Measurements from ENCODE around the gene CAMK2A. TPM values are rescaled to one million over a fixed set of nuclear protein-coding genes. Genes with fewer than 3 reads are reported as not detected.

The CAMK2A gene
- total RNA-seq, 2 donors from 2014 or later, result 0.50 to 1.0 TPM

GRCh38 chr5:150295741-150296486 lies 6.3 kb upstream of the CAMK2A start:
- intact Hi-C loops (cut with DNase I), result no loop called here
- no peak overlapping the region for H3K4me3 ChIP-seq
- 87% methylated on average over 17 of the region's 17 CpGs for WGBS
- H3K36me3 ChIP-seq, result no peaks in the 10 kb centered on the region
- H3K27me3 ChIP-seq (replicated peaks; ENCODE audit: insufficient read depth), result no peaks in the 10 kb centered on the region
- no peaks in the 10 kb centered on the region for H3K9me3 ChIP-seq
- H3K27ac ChIP-seq, result no peak overlapping the region
- no peak for DNase-seq (ENCODE audit: low spot score)
- no peaks in the 10 kb centered on the region for H3K4me1 ChIP-seq (replicated peaks)
- TF ChIP-seq POLR2A (IDR thresholded peaks at IDR 0.05) (no peak), CTCF (IDR thresholded peaks at IDR 0.05) (no peak), POLR2AphosphoS5 (IDR thresholded peaks at IDR 0.05) (no peak)

GRCh38 chr5:150295172-150295634 lies 5.6 kb upstream of the CAMK2A start:
- no peak overlapping the region for H3K27ac ChIP-seq
- H3K4me3 ChIP-seq, result no peak overlapping the region
- no peaks in the 10 kb centered on the region for H3K27me3 ChIP-seq (replicated peaks; ENCODE audit: insufficient read depth)
- no peak for DNase-seq (ENCODE audit: low spot score)
- H3K9me3 ChIP-seq, result no peaks in the 10 kb centered on the region
- TF ChIP-seq CTCF (IDR thresholded peaks at IDR 0.05), result no peak
- no peak for TF ChIP-seq POLR2A (IDR thresholded peaks at IDR 0.05)
- no peak for TF ChIP-seq POLR2AphosphoS5 (IDR thresholded peaks at IDR 0.05)
- H3K4me1 ChIP-seq (replicated peaks), result no peaks in the 10 kb centered on the region
- H3K36me3 ChIP-seq, result no peaks in the 10 kb centered on the region
- intact Hi-C loops (cut with DNase I), result no loop called here
- 48% methylated on average over 8 of the region's 10 CpGs for WGBS

- Histone ChIP-seq H3K4me1 (replicated peaks) (no peaks in the 10 kb centered on the region), H3K4me3 (no peak overlapping the region), H3K9me3 (no peaks in the 10 kb centered on the region), H3K36me3 (no peaks in the 10 kb centered on the region), H3K27ac (no peak overlapping the region), H3K27me3 (replicated peaks; ENCODE audit: insufficient read depth) (no peaks in the 10 kb centered on the region)
- DNase-seq (ENCODE audit: low spot score), result no peak
- intact Hi-C loops (cut with DNase I), result no loop called here
- WGBS, result 85% methylated on average over 7 of the region's 10 CpGs
- no peak for TF ChIP-seq POLR2A (IDR thresholded peaks at IDR 0.05)
- no peak for TF ChIP-seq CTCF (IDR thresholded peaks at IDR 0.05)
- TF ChIP-seq POLR2AphosphoS5 (IDR thresholded peaks at IDR 0.05), result no peak
Observed at GRCh38 chr5:150294551-150295071, 5.0 kb upstream of the CAMK2A start.

- DNase-seq (ENCODE audit: low spot score), result no peak
- Histone ChIP-seq H3K27ac (no peak overlapping the region), H3K36me3 (no peaks in the 10 kb centered on the region), H3K9me3 (no peaks in the 10 kb centered on the region), H3K4me1 (replicated peaks) (no peaks in the 10 kb centered on the region), H3K27me3 (replicated peaks; ENCODE audit: insufficient read depth) (no peaks in the 10 kb centered on the region), H3K4me3 (no peak overlapping the region)
- TF ChIP-seq POLR2A (IDR thresholded peaks at IDR 0.05), result no peak
- no peak for TF ChIP-seq CTCF (IDR thresholded peaks at IDR 0.05)
- no peak for TF ChIP-seq POLR2AphosphoS5 (IDR thresholded peaks at IDR 0.05)
- 78% methylated on average over 19 of the region's 19 CpGs for WGBS
- intact Hi-C loops (cut with DNase I), result no loop called here
Observed at GRCh38 chr5:150293091-150293941, 3.7 kb upstream of the CAMK2A start.
